GM13977 (cell line): ENCODE data around the gene GPX7.

Experiments used
- DNase-seq: peaks from one replicate; pipeline ENCODE4 v3.0.0; 2012; ENCODE audit warnings: low spot score
- in situ Hi-C: fragments of 300-500 bp; cut with MboI; formaldehyde crosslinking; loops from one replicate; pipeline ENCODE4 v1.12.0; 2022; ENCODE audit warnings: low sequenced_read_pairs, low pct_unique_long_range_greater_than_20kb, mixed read lengths, inconsistent platforms; ENCODE audit not compliant: unreplicated experiment
- TF ChIP-seq, protein P1 (sequence below): IDR thresholded peaks from 2 replicates; pipeline ENCODE4 v1.5.1; 2012; ENCODE audit warnings: mild to moderate bottlenecking, control low read depth; ENCODE audit not compliant: insufficient read depth; ENCODE audit errors: extremely low read depth, missing control alignments

GPX7 gene

DNA sequence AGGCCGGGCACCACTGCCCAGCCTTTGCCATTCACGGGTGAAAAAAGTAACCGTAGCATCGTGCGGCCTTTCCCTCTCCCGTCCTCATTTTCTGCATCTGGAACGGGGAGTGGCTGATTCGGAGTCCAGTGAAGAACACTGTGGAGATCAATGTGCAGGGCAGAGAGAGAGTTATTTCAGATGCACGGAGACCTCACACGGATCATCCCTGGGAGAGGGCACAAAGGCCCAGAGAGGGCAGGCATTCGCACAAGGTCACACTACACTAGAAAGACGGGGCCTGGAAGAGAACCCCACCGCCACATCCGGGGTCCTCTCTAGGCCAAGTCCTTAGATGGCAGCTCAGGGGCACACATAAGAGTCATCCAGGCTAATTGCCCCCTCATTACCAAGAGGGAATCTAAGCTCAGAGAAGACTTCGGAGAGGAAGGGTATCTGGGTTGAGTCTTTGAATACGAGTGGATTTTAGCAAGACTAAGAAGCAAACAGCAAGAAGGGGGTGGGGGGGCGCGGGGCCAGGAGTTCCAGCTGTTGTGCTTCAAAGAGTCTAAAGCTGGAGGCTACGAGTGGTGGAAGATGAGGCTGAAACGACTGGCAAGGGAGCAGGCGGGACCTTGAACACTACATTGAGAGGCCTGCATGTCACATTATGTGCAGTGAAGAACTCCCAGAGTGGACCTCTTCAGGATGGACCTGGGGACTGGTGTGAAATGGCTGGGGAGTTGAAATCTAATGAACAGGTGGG, 857 bp downstream of the GPX7 start:
- DNase-seq: peak; percentile 28
- in situ Hi-C loops: no loop called here
- TF ChIP-seq, protein P1, sequence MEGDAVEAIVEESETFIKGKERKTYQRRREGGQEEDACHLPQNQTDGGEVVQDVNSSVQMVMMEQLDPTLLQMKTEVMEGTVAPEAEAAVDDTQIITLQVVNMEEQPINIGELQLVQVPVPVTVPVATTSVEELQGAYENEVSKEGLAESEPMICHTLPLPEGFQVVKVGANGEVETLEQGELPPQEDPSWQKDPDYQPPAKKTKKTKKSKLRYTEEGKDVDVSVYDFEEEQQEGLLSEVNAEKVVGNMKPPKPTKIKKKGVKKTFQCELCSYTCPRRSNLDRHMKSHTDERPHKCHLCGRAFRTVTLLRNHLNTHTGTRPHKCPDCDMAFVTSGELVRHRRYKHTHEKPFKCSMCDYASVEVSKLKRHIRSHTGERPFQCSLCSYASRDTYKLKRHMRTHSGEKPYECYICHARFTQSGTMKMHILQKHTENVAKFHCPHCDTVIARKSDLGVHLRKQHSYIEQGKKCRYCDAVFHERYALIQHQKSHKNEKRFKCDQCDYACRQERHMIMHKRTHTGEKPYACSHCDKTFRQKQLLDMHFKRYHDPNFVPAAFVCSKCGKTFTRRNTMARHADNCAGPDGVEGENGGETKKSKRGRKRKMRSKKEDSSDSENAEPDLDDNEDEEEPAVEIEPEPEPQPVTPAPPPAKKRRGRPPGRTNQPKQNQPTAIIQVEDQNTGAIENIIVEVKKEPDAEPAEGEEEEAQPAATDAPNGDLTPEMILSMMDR: no peak

DNA sequence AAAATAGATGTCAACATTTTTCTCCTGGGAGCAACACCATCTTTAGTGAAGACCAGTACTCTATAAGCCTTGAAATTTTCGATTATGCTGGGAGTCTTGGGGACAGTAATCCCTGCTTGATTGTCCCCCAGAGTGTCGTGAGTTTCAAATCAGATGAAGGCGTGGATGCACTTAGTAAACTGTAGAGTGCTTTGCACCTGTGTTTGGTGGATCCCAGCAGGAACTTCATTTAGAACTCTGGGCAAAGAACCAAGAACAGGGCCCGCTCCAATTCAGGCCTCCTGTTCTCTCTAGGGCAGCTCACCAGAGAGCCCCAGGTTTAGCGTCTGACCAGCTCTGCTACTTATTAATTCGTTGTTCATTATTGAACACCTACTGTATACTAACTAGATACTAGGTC, 1.5 kb downstream of the GPX7 start:
- TF ChIP-seq, protein P1: no peak
- in situ Hi-C loops: no loop called here
- DNase-seq: no peak

DNA sequence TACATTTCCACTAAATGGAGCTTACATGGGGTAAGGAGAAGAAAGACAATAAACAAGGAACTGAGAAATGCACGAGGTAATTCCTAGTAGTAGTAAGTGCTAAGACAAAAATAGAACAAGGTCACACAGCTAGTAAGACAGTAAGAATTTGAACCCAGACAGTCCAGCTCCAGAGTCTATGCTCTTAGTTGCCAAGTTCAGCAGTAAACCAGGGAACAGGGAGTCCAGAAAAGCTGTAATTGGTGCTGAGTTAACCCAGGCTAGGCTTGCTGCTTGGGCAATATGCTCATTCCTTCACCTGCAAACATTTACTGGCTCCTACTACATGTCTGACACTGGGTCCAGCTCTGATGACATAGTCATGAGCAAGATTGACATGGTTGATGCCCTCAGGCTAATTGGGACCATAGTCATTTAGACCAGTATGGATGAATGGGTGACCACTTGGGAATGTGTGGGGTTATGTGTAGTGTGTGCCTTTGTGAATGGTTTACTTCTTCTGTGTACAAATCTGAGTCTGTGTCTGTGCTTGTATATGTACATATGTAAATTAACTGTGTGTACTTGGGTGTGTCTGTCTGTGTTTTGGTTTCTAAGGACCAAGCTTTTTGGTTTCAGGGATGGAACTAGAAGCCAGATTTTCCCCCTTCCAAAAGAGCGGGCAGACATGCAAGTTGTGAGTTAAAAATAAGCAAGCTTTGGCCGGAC, 2.0 kb downstream of the GPX7 start:
- TF ChIP-seq, protein P1: no peak
- DNase-seq: no peak
- in situ Hi-C loops: no loop called here

DNA sequence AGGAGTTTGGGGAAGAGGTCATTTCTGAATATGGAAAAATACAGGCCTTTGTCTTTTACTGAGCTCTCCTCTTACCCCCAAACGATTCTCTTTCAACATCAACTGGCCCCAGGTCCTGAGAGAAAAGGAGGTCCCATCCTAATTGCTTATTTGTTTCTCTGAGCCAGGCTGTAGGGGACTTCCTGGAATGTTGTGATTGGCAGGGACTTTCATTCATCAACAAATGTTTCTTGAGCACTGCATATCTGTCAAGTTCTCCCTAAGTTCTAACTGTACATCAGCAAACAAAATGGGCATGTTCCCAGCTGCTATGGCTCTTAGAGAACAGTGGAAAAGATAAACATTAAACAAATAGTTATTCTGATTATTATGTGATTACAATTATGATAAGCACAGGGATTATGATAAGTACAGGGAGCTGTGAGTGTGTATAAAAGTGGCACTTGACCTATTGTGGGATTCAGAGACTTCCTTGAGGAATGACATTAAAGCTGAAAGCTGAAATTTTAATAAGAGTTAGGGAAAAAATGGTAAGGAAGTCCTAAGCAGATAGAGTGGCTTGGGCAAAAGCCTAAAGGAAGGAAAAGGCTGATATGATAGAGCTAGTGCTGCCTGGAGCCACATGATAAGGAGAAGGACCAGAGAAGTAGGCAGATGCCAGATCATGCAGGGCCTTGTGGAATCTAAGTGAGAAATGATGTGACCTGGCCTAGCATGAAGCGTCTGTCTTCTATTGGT, 11.6 kb downstream of the GPX7 start:
- in situ Hi-C loops: no loop called here
- TF ChIP-seq, protein P1: no peak
- DNase-seq: no peak

DNA sequence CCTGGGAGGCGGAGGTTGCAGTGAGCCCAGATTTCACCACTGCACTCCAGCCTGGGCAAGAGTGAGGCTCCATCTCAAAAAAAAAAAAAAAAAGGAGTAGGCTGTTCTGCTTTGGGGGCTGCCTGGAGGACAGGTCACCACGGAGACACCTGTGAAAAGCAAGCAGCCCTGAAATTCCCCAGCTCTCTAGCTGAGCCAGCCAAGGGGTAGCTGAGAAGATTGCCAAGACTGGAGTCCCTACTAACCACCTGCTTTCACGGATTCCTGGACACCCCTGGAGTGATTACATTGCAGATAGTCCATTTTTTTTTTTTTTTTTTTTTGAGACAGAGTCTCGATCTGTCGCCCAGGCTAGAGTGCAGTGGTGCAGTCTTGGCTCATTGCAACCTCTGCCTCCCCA, 12.5 kb downstream of the GPX7 start:
- DNase-seq: no peak
- TF ChIP-seq, protein P1: no peak
- in situ Hi-C loops: no loop called here

DNA sequence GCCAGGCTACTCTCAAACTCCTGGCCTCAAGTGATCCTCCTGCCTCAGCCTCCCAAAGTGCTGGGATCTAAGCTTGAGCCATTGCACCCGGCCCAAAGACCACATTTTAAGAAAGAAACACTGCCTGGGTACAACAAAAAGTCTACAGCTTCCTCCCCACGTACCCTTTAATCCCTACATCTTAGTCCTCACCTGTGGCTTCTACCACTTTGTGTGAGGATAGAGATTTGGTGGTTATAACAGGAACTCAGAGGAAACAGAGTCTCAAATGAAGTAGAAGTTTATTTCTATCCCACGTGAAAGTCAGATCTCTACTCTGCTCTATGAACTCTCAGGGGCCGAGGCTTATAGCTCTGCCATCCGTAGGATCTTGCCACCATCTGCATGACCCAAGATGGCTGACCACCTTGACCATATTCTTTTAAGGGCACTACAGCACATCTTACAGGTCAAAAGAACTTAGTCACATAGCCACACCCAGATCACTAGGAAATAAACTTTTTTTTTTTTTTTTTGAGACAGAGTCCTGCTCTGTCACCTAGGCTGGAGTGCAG, 13.4 kb downstream of the GPX7 start:
- no peak for DNase-seq
- in situ Hi-C loops: no loop called here
- TF ChIP-seq, protein P1: no peak
